K562 (cell line): ENCODE measurements around the gene ITPR1. TPM values are rescaled to one million over a fixed set of nuclear protein-coding genes. Genes with fewer than 3 reads are reported as not detected.

Source experiments
- CTBP1 ChIP-seq: fragments of 450-650 bp; IDR thresholded peaks from 2 replicates; pipeline ENCODE4 v1.6.1; 2016; ENCODE audit warnings: borderline replicate concordance
- EGR1 ChIP-seq: fragments of 450-650 bp; conservative IDR thresholded peaks from 2 replicates; pipeline ENCODE4 v1.6.1; 2017; ENCODE audit warnings: mild to moderate bottlenecking
- JUND ChIP-seq, 2 experiments: IDR thresholded peaks; 2 replicates in 1 of 2; 3 replicates in 1 of 2; pipeline ENCODE4 v1.6.1; 2011; ENCODE audit warnings: borderline replicate concordance in 2 of 2, low read depth in 2 of 2, low read length in 2 of 2, improper control_type of control experiment in 1 of 2, missing biosample characterization in 1 of 2, missing genetic modification characterization in 1 of 2, missing genetic modification reagents in 1 of 2
- MAFF ChIP-seq: IDR thresholded peaks from 2 replicates; pipeline ENCODE4 v1.6.1; 2012; ENCODE audit warnings: low read length, improper control_type of control experiment
- MTF1 ChIP-seq: fragments of 250-450 bp; sonication (Bioruptor Pico); IDR thresholded peaks from 2 replicates; pipeline ENCODE4 v1.9.0; 2021; ENCODE audit warnings: moderate library complexity, mild to moderate bottlenecking, inconsistent platforms, borderline replicate concordance
- SIX5 ChIP-seq, 2 experiments: IDR thresholded peaks; 2 replicates each; pipeline ENCODE4 v1.6.1; 2011; ENCODE audit warnings: low read length in 2 of 2, borderline replicate concordance in 1 of 2, low read depth in 1 of 2, mild to moderate bottlenecking in 1 of 2, moderate library complexity in 1 of 2; ENCODE audit not compliant: insufficient read depth in 1 of 2
- polyA plus RNA-seq, 8 experiments: library from polyadenylated mRNA; depleted of rRNA in 4 of 8; stranded (reverse) in 5 of 8; unstranded in 3 of 8; fragments of >200 nt; fragmentation: Nextera tagmentation in 2 of 8; fragmentation: Illumina TruSeq in 1 of 8; extraction: Ambion mirVana in 2 of 8; extraction: Trizol in 1 of 8; gene quantifications; 2 replicates each; pipeline versions ENCODE4 v1.2.1 to v1.2.3, GENCODE V29; 2011 to 2014; ENCODE audit warnings: inconsistent platforms in 1 of 8, missing spikeins in 1 of 8
- total RNA-seq, 7 experiments: library from RNA; depleted of rRNA in 6 of 7; stranded (reverse); fragments of >200 nt in 6 of 7; fragmentation: Illumina TruSeq in 2 of 7; extraction: Trizol in 2 of 7; gene quantifications; 2 replicates each; pipeline versions ENCODE4 v1.2.1 to v1.2.3, GENCODE V29; 2011 to 2021; ENCODE audit warnings: low replicate concordance in 1 of 7
- TF ChIP-seq, protein P1 (sequence below), 2 experiments: fragments of 450-650 bp; formaldehyde crosslinking in 1 of 2; IDR thresholded peaks; 2 replicates each; pipeline versions ENCODE4 v1.4.0 to v1.6.1; 2014 to 2020; ENCODE audit warnings: mild to moderate bottlenecking in 2 of 2, borderline replicate concordance in 1 of 2, low read depth in 1 of 2
- TF ChIP-seq, protein P2 (sequence below): sonication (generic); formaldehyde crosslinking; IDR thresholded peaks from 2 replicates; pipeline ENCODE4 v1.8.1; 2023; ENCODE audit warnings: mild to moderate bottlenecking, missing genetic modification reagents, moderate library complexity
- TF ChIP-seq, protein P3 (sequence below): fragments of 450-650 bp; IDR thresholded peaks from 2 replicates; pipeline ENCODE4 v1.6.1; 2016; ENCODE audit warnings: low read depth

ITPR1 gene
- total and polyA plus RNA-seq, 9 of the 15 experiments (the other 6 are each of a cell fraction or from before 2014, with no cell fraction given) = 22.4 to 40.0 (median 27.4) TPM

DNA sequence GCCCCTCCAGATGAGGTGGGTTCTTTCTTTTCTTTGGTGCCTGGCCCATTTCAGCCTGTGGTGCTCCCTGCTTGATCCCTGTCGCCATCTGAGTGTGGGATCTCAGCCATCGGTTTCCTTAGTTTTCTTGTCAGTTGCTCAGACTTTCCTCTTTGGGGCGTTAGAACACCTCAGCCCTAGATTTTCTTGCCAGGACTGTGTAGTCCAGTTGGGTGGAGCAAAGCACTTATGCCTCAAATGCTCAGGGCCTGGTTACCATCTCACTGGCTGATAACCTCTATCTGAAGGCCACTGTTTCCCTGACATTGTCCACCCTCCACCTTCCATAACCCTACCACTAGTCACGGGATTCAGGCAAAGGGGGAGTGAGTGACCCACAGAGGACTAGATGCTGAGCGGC lies 277.4 kb downstream of the ITPR1 start (continued):
- no peak for TF ChIP-seq MAFF
- TF ChIP-seq, protein P1, sequence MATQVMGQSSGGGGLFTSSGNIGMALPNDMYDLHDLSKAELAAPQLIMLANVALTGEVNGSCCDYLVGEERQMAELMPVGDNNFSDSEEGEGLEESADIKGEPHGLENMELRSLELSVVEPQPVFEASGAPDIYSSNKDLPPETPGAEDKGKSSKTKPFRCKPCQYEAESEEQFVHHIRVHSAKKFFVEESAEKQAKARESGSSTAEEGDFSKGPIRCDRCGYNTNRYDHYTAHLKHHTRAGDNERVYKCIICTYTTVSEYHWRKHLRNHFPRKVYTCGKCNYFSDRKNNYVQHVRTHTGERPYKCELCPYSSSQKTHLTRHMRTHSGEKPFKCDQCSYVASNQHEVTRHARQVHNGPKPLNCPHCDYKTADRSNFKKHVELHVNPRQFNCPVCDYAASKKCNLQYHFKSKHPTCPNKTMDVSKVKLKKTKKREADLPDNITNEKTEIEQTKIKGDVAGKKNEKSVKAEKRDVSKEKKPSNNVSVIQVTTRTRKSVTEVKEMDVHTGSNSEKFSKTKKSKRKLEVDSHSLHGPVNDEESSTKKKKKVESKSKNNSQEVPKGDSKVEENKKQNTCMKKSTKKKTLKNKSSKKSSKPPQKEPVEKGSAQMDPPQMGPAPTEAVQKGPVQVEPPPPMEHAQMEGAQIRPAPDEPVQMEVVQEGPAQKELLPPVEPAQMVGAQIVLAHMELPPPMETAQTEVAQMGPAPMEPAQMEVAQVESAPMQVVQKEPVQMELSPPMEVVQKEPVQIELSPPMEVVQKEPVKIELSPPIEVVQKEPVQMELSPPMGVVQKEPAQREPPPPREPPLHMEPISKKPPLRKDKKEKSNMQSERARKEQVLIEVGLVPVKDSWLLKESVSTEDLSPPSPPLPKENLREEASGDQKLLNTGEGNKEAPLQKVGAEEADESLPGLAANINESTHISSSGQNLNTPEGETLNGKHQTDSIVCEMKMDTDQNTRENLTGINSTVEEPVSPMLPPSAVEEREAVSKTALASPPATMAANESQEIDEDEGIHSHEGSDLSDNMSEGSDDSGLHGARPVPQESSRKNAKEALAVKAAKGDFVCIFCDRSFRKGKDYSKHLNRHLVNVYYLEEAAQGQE (IDR thresholded peaks at IDR 0.05; ENCODE audit: borderline replicate concordance) = peak; percentile 34; the same call in 1 of the 2 replicates
- TF ChIP-seq, protein P1 (CRISPR knock-in tag; IDR thresholded peaks at IDR 0.05; ENCODE audit: low read depth) = no peak
- TF ChIP-seq MTF1 (CRISPR knock-in tag) = no peak
- TF ChIP-seq, protein P2, sequence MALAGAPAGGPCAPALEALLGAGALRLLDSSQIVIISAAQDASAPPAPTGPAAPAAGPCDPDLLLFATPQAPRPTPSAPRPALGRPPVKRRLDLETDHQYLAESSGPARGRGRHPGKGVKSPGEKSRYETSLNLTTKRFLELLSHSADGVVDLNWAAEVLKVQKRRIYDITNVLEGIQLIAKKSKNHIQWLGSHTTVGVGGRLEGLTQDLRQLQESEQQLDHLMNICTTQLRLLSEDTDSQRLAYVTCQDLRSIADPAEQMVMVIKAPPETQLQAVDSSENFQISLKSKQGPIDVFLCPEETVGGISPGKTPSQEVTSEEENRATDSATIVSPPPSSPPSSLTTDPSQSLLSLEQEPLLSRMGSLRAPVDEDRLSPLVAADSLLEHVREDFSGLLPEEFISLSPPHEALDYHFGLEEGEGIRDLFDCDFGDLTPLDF (CRISPR knock-in tag) = no peak
- TF ChIP-seq JUND (IDR thresholded peaks at IDR 0.05; ENCODE audit: borderline replicate concordance, low read depth, low read length) = no peak
- TF ChIP-seq JUND (tag; IDR thresholded peaks at IDR 0.05; ENCODE audit: borderline replicate concordance, low read depth, low read length) = no peak
- TF ChIP-seq EGR1 = no peak
- TF ChIP-seq CTBP1 = no peak
- no peak for TF ChIP-seq SIX5 (IDR thresholded peaks at IDR 0.05; ENCODE audit: borderline replicate concordance in 1 of 2, insufficient read depth in 1 of 2, low read depth in 1 of 2, low read length in 2 of 2)
- TF ChIP-seq, protein P3, sequence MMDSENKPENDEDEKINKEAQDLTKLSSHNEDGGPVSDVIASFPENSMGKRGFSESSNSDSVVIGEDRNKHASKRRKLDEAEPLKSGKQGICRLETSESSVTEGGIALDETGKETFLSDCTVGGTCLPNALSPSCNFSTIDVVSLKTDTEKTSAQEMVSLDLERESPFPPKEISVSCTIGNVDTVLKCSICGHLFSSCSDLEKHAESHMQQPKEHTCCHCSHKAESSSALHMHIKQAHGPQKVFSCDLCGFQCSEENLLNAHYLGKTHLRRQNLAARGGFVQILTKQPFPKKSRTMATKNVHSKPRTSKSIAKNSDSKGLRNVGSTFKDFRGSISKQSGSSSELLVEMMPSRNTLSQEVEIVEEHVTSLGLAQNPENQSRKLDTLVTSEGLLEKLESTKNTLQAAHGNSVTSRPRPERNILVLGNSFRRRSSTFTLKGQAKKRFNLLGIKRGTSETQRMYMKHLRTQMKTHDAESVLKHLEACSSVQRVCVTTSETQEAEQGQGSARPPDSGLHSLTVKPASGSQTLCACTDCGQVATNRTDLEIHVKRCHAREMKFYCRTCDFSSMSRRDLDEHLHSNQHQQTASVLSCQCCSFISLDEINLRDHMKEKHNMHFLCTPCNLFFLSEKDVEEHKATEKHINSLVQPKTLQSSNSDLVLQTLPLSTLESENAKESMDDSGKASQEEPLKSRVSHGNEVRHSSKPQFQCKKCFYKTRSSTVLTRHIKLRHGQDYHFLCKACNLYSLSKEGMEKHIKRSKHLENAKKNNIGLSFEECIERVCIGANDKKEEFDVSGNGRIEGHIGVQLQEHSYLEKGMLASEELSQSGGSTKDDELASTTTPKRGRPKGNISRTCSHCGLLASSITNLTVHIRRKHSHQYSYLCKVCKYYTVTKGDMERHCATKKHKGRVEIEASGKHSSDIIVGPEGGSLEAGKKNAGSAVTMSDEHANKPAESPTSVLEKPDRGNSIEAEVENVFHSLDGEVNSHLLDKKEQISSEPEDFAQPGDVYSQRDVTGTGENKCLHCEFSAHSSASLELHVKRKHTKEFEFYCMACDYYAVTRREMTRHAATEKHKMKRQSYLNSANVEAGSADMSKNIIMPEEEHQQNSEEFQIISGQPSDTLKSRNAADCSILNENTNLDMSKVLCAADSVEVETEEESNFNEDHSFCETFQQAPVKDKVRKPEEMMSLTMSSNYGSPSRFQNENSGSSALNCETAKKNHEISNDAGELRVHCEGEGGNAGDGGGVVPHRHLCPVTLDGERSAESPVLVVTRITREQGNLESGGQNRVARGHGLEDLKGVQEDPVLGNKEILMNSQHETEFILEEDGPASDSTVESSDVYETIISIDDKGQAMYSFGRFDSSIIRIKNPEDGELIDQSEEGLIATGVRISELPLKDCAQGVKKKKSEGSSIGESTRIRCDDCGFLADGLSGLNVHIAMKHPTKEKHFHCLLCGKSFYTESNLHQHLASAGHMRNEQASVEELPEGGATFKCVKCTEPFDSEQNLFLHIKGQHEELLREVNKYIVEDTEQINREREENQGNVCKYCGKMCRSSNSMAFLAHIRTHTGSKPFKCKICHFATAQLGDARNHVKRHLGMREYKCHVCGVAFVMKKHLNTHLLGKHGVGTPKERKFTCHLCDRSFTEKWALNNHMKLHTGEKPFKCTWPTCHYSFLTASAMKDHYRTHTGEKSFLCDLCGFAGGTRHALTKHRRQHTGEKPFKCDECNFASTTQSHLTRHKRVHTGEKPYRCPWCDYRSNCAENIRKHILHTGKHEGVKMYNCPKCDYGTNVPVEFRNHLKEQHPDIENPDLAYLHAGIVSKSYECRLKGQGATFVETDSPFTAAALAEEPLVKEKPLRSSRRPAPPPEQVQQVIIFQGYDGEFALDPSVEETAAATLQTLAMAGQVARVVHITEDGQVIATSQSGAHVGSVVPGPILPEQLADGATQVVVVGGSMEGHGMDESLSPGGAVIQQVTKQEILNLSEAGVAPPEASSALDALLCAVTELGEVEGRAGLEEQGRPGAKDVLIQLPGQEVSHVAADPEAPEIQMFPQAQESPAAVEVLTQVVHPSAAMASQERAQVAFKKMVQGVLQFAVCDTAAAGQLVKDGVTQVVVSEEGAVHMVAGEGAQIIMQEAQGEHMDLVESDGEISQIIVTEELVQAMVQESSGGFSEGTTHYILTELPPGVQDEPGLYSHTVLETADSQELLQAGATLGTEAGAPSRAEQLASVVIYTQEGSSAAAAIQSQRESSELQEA = no peak
